Large intestine (tissue), 1 donor: ENCODE data around the gene CRTAC1. TPM values are rescaled to one million over a fixed set of nuclear protein-coding genes. Genes with fewer than 3 reads are reported as not detected.

Experiments
- polyA plus RNA-seq: library from polyadenylated mRNA; unstranded; fragments of 120-200 nt; gene quantifications from one replicate; pipeline ENCODE4 v1.2.1, GENCODE V29; 2013

CRTAC1 gene
- polyA plus RNA-seq, 1 donor: 2.5 TPM

Other genes with a start within 250 kb of the CRTAC1 start
- 3.9 TPM for gene GOLGA7B, start 180.8 kb downstream of the CRTAC1 start, polyA plus RNA-seq
- 18.2 TPM for gene R3HCC1L, start 104.0 kb upstream of the CRTAC1 start, polyA plus RNA-seq
- gene LOXL4, start 237.6 kb upstream of the CRTAC1 start, polyA plus RNA-seq: 4.0 TPM